CD4-positive, alpha-beta T cell treated with Interleukin-4 for 1 hour (primary cell): ENCODE data around the gene SFXN4.
A peak's percentile ranks its signal among the peaks of the same experiment; 100 is the strongest.
"Not testable (repeated sequence)": the region's sequence is repeated elsewhere in the genome, so short reads cannot be mapped to it uniquely, and the experiment has no call there.

Experiments used
- DNase-seq, 2 donors: peaks; one replicate each; pipeline ENCODE4 v3.0.0-alpha.2; 2020 to 2022

SFXN4 gene

DNA sequence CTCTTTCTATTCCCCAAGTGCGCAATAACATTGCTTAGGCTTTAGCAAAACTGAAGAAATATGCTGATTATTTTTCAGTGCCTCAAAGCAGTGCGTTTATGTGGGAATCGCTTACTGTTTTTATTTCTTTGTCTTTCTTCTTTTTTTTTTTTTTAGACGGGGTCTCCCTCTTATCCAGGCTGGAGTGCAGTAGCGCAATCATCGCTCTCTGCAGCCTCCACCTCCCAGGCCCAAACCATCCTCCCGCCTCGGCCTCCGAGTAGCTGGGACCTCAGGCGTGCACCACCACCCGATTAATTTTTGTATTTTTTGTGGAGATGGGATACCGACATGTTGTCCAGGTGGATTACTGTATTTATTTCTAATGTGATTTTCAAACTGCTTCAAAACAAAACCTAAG lies 60.4 kb downstream of the SFXN4 start:
- DNase-seq = no peak

DNA sequence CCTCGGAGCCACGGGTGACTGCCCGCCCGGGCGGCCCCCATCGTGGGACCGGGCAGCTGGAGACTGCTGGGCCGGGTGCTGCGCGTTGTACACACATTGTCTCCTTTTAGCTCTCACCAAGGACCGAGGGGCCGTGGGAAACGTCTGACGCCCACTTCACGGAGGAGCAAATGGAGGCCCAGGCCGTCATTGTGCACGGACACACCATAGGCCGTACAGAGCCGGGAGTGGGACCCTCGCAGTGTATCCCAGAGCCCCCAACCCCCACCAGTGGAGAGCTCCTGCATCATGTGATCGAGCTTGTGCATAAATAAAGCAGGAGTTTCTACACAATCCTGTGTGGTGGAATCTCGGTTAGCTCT lies 60.9 kb downstream of the SFXN4 start:
- DNase-seq = no peak

DNA sequence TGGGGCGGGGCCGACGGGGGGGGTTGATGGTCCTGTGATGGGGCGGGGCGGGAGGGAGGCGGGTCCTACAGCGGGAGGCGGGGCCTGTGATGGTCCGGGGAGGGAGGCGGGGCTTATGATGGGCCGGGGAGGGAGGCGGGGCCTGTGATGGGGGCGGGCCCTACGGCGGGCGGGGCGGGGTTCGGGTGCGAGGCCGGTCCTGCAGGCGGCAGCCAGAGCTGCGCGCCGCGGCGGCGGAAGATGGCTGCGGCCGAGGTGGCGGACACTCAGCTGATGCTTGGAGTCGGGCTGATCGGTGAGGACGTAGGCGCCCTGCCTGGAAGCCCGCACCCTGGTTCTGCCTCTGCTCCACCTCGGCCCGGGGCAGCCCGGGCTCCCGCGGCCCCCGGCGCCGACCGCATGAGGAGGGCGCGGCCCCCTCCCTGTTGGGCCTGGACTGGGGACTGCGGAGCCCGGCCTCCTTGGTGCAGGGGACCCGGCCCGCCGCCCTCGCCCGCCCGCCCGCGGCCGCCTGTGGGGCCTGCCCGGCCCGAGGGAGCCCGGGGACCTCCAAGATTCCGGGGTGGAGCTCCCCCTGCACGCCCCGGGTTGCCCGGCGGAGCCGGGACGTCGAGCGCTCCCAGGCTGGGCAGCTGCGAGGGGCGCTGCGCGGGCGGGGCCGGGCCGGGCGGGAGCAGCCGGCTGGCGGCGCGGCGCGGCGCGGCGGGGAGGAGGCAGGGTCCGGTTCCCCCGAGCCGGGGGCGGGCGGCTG lies 61.4 kb downstream of the SFXN4 start, which contains the start of gene DENND10:
Gene DENND10 (plus strand): TSS at position 211 of the 751 bp plus-strand sequence. CDS start 30 bp downstream, at position 241.
- DNase-seq = peak; percentile 80 to 82

GRCh38 chr10:119103241-119103902 lies 62.1 kb downstream of the SFXN4 start:
- DNase-seq = peak in 1 of 2 donors; percentile 20

- DNase-seq = no peak
Measured at GRCh38 chr10:119101366-119102098, 64.0 kb downstream of the SFXN4 start.

DNA sequence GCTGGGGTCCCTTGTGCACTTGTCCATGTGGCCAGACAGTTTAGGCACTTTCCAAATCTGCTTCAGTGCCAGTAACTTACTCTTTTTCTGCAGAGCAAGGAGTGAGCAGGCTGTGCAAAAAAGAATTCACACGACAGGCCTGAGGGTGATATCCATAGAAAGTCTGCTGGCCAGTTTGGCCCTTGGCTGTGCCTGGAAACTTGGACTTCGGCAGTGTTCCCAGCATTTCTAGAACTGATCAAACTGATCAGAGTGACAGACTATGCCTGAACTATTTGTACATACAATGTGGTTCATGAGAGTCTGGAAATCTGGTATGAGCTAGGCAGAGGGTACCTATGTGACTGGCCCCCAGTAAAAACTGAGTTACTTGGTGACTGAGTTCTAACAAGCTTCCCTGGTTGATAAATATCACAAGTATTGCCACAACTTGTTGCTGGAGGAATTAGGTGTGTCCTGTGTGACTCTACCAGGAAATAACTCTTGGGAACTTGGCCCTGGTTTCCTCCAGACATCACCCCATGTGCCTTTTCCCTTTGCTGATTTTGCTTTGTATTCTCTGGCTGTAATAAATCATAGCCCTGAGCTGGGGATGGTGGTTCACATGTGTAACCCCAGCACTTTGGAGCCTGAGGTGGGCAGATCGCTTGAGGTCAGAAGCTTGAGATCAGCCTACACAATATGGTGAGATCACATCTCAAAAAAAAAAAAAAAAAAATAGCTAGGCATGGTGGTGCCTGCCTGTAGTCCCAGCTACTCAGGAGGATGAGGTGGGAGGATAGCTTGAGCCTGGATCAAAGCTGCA lies 64.9 kb downstream of the SFXN4 start:
- DNase-seq = no peak

DNA sequence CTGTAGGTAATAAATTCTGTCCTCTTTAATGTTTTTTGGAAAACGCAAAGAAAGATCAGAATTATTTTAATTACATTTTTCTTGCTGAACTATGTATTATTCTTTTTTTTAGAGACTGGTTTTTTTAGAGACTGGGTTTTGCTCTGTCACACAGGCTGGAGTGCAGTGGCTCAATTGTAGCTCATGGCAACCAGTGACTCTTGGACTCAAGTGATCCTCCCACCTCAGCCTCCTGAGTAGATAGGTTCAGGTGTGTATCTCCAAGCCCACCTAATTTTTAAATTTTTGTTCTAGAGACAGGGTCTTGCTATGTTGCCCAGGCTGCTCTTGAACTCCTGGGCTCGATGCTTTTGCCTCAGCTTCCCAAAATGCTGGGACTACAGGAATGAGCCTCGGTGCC lies 66.9 kb downstream of the SFXN4 start:
- DNase-seq = no peak

GRCh38 chr10:119096641-119097415 lies 68.7 kb downstream of the SFXN4 start:
- not testable (repeated sequence) for DNase-seq

GRCh38 chr10:119095640-119096039 lies 69.9 kb downstream of the SFXN4 start:
- DNase-seq = peak in 1 of 2 donors; percentile 33

DNA sequence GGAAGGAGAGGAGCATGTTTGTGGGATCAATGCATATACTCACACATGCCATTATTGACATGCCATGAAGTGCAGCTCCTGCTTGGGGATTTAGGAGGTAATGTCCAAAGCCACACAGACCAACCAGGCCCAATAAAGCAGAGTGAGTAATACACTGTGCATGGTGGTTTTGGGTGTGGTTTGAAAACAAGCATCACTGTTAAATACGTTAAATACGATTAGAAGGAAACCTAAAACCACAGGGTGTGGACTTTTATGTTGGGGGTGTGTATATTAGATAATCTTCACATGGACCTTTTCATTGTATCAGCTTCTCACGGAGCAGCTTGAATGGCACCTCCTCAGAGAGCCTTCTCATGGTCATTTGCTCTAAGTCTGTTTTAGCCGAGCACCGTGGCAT lies 74.5 kb downstream of the SFXN4 start:
- DNase-seq = peak; percentile 77 to 89
